Loucy (cell line): ENCODE results near the gene DSCAML1.

Source experiments
- H2AFZ ChIP-seq: fragments of 200-600 bp; sonication (generic); 2 replicates; pipeline ENCODE4 v1.6.0; 2016; ENCODE audit warnings: antibody characterized with exemption, mild to moderate bottlenecking, low read length, moderate library complexity
- H3F3A ChIP-seq: fragments of 200-600 bp; 2 replicates; pipeline ENCODE4 v1.6.0; 2016; ENCODE audit warnings: antibody characterized with exemption, low read depth, mild to moderate bottlenecking
- H3K27me3 ChIP-seq: fragments of 200-600 bp; sonication (generic); 2 replicates; pipeline ENCODE4 v1.6.1; 2014; ENCODE audit warnings: low read length, mild to moderate bottlenecking; ENCODE audit not compliant: insufficient read depth, poor library complexity, severe bottlenecking
- H3K36me3 ChIP-seq: fragments of 200-600 bp; sonication (generic); 2 replicates; pipeline ENCODE4 v1.6.1; 2016; ENCODE audit warnings: low read length; ENCODE audit not compliant: insufficient read depth
- H3K4me1 ChIP-seq: fragments of 200-600 bp; sonication (generic); 2 replicates; pipeline ENCODE4 v1.5.1; 2014; ENCODE audit warnings: low read length, mild to moderate bottlenecking; ENCODE audit not compliant: insufficient read depth, poor library complexity, severe bottlenecking
- H3K4me2 ChIP-seq: fragments of 200-600 bp; sonication (generic); 2 replicates; pipeline ENCODE4 v1.6.0; 2014; ENCODE audit warnings: antibody characterized with exemption, low read length, low read depth, mild to moderate bottlenecking; ENCODE audit not compliant: poor library complexity, severe bottlenecking
- H3K4me3 ChIP-seq: fragments of 200-600 bp; sonication (generic); 2 replicates; pipeline ENCODE4 v1.5.1; 2014; ENCODE audit warnings: low read length, mild to moderate bottlenecking, mixed read lengths; ENCODE audit not compliant: poor library complexity, severe bottlenecking
- H3K79me2 ChIP-seq: fragments of 200-600 bp; sonication (generic); 2 replicates; pipeline ENCODE4 v1.6.1; 2014; ENCODE audit warnings: low read length; ENCODE audit not compliant: insufficient read depth
- H3K9ac ChIP-seq: fragments of 200-600 bp; sonication (generic); 2 replicates; pipeline ENCODE4 v1.6.0; 2014; ENCODE audit warnings: mild to moderate bottlenecking, low read depth, low read length, moderate library complexity; ENCODE audit not compliant: poor library complexity, severe bottlenecking
- H3K9me2 ChIP-seq: fragments of 200-600 bp; sonication (generic); replicated peaks from 2 replicates; pipeline ENCODE4 v1.6.1; 2016; ENCODE audit warnings: low read depth, low read length, mixed read lengths
- H3K9me3 ChIP-seq: fragments of 200-600 bp; sonication (generic); 2 replicates; pipeline ENCODE4 v1.6.1; 2014; ENCODE audit warnings: mild to moderate bottlenecking, antibody characterized with exemption, low read length, low read depth; ENCODE audit not compliant: insufficient read depth
- H4K20me1 ChIP-seq: fragments of 200-600 bp; sonication (generic); 2 replicates; pipeline ENCODE4 v1.6.0; 2014; ENCODE audit warnings: antibody characterized with exemption, low read length, mild to moderate bottlenecking; ENCODE audit not compliant: insufficient read depth, poor library complexity, severe bottlenecking
- CTCF ChIP-seq: fragments of 200-600 bp; sonication (generic); conservative IDR thresholded peaks from 2 replicates; pipeline ENCODE4 v1.5.1; 2014; ENCODE audit warnings: mild to moderate bottlenecking, antibody characterized with exemption, low read length
- EZH2phosphoT487 ChIP-seq: fragments of 200-600 bp; IDR thresholded peaks from 2 replicates; pipeline ENCODE4 v1.6.1; 2018; ENCODE audit warnings: antibody characterized with exemption, mild to moderate bottlenecking, moderate library complexity, borderline replicate concordance

DSCAML1 gene

GRCh38 chr11:117552626-117553025, 244.4 kb downstream of the DSCAML1 start:
- Histone ChIP-seq H3K27me3 (no peaks in the 10 kb centered on the region), H3K4me2 (no peak overlapping the region), H3K9ac (no peak overlapping the region), H4K20me1 (no peaks in the 10 kb centered on the region), H3K4me1 (no peaks in the 10 kb centered on the region), H3K79me2 (no peaks in the 10 kb centered on the region), H2AFZ (no peak overlapping the region), H3F3A (no peaks in the 10 kb centered on the region), H3K4me3 (no peak overlapping the region), H3K36me3 (no peaks in the 10 kb centered on the region), H3K9me2 (no peaks in the 10 kb centered on the region), H3K9me3 (no peaks in the 10 kb centered on the region)
- TF ChIP-seq CTCF (no peak), EZH2phosphoT487 (no peak)

- Histone ChIP-seq H3K9me2 (no peaks in the 10 kb centered on the region), H3K4me3 (no peak overlapping the region), H3K79me2 (no peaks in the 10 kb centered on the region), H3K27me3 (no peaks in the 10 kb centered on the region), H3K4me1 (no peaks in the 10 kb centered on the region), H3K4me2 (no peak overlapping the region), H3F3A (no peaks in the 10 kb centered on the region), H3K9me3 (no peaks in the 10 kb centered on the region), H3K36me3 (no peaks in the 10 kb centered on the region), H2AFZ (no peak overlapping the region), H3K9ac (no peak overlapping the region), H4K20me1 (no peaks in the 10 kb centered on the region)
- no peak for TF ChIP-seq EZH2phosphoT487
- no peak for TF ChIP-seq CTCF
These were observed 245.2 kb downstream of the DSCAML1 start for GRCh38 chr11:117551761-117552343.

GRCh38 chr11:117550466-117550865, 246.6 kb downstream of the DSCAML1 start:
- H3K36me3 ChIP-seq = no peaks in the 10 kb centered on the region
- H3K9me3 ChIP-seq = no peaks in the 10 kb centered on the region
- no peak overlapping the region for H2AFZ ChIP-seq
- no peaks in the 10 kb centered on the region for H4K20me1 ChIP-seq
- TF ChIP-seq CTCF (no peak), EZH2phosphoT487 (no peak)
- no peak overlapping the region for H3K4me2 ChIP-seq
- no peak overlapping the region for H3K4me3 ChIP-seq
- H3K9me2 ChIP-seq = no peaks in the 10 kb centered on the region
- no peaks in the 10 kb centered on the region for H3K27me3 ChIP-seq
- H3K9ac ChIP-seq = no peak overlapping the region
- no peaks in the 10 kb centered on the region for H3F3A ChIP-seq
- H3K79me2 ChIP-seq = no peaks in the 10 kb centered on the region
- H3K4me1 ChIP-seq = no peaks in the 10 kb centered on the region
